ENCODE measurements around the gene FAM120B.
A peak's percentile ranks its signal among the peaks of the same experiment; 100 is the strongest.

Gene FAM120B

DNA sequence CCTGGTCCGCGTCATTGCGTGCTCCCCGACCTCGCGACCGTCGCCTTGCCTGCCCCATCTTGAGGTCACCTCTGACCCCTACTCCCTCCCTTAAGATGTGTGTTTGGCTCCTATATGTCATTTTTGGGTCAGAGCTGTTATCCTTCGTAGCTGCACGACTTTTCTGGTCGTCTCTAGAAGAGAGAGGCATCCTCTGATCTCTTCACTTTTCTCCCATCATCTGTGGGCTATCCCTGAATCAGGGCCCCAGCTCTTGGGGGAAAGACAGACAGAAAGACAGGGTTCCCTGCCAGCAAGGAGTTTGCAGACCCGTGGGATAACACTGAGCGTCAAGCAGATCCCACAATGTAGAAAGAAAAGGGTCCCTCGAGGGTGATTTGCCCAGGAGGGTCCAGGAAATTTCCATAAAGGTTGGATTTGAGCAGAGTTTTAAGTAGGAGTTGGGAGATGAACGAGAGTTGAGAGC lies 555 bp downstream of the FAM120B start:
- DNase-seq (ENCODE audit: low spot score) = no peak
- ChIA-PET POLR2A (ENCODE audit: low non-redundant PET) (no interaction called here), CTCF (no interaction called here)
- TF ChIP-seq, protein P1, sequence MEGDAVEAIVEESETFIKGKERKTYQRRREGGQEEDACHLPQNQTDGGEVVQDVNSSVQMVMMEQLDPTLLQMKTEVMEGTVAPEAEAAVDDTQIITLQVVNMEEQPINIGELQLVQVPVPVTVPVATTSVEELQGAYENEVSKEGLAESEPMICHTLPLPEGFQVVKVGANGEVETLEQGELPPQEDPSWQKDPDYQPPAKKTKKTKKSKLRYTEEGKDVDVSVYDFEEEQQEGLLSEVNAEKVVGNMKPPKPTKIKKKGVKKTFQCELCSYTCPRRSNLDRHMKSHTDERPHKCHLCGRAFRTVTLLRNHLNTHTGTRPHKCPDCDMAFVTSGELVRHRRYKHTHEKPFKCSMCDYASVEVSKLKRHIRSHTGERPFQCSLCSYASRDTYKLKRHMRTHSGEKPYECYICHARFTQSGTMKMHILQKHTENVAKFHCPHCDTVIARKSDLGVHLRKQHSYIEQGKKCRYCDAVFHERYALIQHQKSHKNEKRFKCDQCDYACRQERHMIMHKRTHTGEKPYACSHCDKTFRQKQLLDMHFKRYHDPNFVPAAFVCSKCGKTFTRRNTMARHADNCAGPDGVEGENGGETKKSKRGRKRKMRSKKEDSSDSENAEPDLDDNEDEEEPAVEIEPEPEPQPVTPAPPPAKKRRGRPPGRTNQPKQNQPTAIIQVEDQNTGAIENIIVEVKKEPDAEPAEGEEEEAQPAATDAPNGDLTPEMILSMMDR (conservative IDR thresholded peaks at IDR 0.05; ENCODE audit: low read depth) = no peak
- H3K27ac ChIP-seq = peak overlapping the region; percentile 77

DNA sequence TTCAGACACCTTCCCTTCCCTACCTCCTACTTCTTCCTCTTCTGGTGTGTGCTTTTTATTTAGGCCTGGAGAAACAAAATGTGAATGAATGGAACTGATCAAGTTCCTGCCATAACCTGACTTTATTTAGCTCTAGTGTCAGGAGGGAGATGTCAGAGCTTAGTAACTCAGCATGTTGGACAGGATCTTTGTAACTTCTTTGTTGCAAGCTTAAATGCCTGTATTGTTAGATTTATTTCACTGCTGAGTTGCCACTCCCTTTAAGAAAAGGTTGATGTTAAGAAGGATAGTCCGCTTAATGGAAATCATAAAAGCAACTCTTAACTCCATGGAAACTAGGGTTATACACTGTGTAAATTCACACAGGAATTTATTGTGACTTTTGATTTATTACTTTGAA lies 2.2 kb downstream of the FAM120B start:
- H3K27ac ChIP-seq = no peak overlapping the region
- POLR2A ChIA-PET (ENCODE audit: low non-redundant PET) = no interaction called here
- TF ChIP-seq, protein P1 (conservative IDR thresholded peaks at IDR 0.05; ENCODE audit: low read depth) = no peak
- DNase-seq (ENCODE audit: low spot score) = no peak
- CTCF ChIA-PET = interaction anchor here (0.6 to 1.1 kb wide), 3 partner anchors 458 to 518 kb away, joined by 3 to 4 read pairs (median 3); no protein-coding TSS in a partner anchor

DNA sequence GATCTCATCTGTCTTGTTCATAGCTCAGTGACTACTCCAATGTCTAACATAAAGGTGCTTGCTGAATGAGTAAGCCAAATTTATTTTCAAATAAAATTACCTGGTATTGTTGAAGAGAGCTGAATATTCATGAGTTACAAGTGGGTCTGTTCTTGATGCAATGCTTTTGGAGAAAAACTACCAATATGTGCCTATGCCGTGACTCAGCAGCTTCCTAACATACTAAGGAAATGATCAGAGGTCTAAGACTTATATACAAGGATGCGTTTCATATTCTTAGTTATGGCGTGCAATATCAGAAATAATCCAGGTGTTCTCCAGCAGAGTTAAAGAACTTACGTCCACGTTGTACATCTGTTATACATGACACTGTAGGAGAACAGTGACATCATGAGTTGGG lies 5.1 kb downstream of the FAM120B start:
- CTCF ChIA-PET = interaction anchor here (0.6 to 0.7 kb wide), 2 partner anchors 206 to 1689 kb away, joined by 3 to 7 read pairs; no protein-coding TSS in a partner anchor
- DNase-seq (ENCODE audit: low spot score) = no peak
- H3K27ac ChIP-seq = no peak overlapping the region
- TF ChIP-seq, protein P1 (conservative IDR thresholded peaks at IDR 0.05; ENCODE audit: low read depth) = no peak
- POLR2A ChIA-PET (ENCODE audit: low non-redundant PET) = no interaction called here

DNA sequence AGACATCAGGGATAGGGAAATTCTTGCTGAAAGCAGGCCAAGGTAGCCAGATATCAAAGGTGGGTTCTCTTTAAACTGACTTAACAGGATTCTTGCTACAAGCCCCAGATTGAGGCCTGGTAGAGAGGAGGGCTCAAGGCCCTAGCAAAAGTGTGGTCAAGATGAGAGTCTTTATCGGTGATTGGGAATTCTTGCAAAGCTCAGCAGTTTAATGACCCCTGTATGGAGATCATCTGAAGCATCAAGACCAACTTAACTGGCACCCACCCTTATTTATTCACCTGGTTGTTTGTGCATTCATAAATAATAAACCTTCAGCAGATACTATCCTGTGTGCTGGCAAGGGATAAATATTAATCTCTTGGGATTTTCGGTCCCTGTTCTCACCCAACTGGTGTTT lies 6.3 kb downstream of the FAM120B start:
- CTCF ChIA-PET = interaction anchor here (0.5 to 0.7 kb wide), 2 partner anchors 91 to 197 kb away, joined by 3 to 5 read pairs; no protein-coding TSS in a partner anchor

DNA sequence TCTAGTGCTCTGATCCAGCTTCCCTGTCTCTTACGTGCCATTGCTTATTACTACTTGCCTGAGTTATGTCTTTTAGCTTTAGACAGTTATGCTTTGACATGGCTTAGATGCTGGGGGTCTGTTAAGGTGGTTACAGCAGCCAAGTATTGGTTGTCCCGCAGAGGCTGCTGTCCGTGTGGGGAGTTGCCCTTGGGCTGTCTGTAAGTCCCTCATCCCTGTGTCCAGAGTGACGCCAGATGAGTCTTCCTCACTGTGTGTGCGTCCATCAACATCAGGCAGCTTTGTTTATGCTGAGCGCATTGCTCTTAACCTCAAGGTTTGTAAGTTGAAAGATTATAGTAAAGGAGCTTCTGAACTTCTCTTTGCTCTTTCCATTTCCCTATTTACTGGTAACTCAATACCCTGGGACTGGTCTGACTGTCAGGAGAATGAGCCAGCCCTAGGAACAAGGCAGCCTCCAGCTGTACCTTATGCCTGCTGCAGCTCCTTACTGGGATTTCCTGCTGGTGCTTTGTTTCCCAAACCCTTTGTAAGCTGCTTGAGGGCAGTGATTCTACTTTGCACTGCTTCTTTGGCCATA lies 7.2 kb downstream of the FAM120B start:
- TF ChIP-seq, protein P1 (conservative IDR thresholded peaks at IDR 0.05; ENCODE audit: low read depth) = no peak
- DNase-seq (ENCODE audit: low spot score) = no peak
- H3K27ac ChIP-seq = no peak overlapping the region
- ChIA-PET CTCF (interaction anchor here (0.5 to 0.7 kb wide), 2 partner anchors 10 to 216 kb away, joined by 3 read pairs; no protein-coding TSS in a partner anchor), POLR2A (ENCODE audit: low non-redundant PET) (no interaction called here)

More for the DNA sequence above, 6.3 kb downstream of the FAM120B start:
- H3K27ac ChIP-seq = no peak overlapping the region
- DNase-seq (ENCODE audit: low spot score) = no peak
- POLR2A ChIA-PET (ENCODE audit: low non-redundant PET) = no interaction called here
- TF ChIP-seq, protein P1 (conservative IDR thresholded peaks at IDR 0.05; ENCODE audit: low read depth) = no peak

DNA sequence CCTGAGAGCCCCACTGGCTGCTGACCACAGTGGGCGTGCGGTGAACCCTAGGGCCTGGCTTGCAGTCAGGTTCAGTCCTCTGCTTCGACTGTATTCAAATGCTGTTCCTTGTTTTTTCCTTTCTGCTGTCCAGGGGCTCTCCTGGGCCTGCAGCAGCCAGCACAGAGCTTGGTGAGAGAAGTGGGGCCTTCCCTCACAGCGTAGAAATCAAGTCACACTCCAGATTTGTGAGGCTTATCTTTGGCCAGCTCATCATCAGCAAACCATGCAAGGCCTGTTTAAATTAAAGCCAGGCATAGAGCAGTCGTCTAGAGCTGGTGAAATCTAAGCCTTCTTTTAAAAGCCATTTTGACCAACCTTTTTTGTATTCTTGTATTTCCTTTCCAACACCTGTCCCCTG lies 8.4 kb downstream of the FAM120B start:
- TF ChIP-seq, protein P1 (conservative IDR thresholded peaks at IDR 0.05; ENCODE audit: low read depth) = no peak
- no peak overlapping the region for H3K27ac ChIP-seq
- CTCF ChIA-PET = no interaction called here
- POLR2A ChIA-PET (ENCODE audit: low non-redundant PET) = no interaction called here
- DNase-seq (ENCODE audit: low spot score) = no peak

Data from RWPE1 (cell line).